Sigmoid colon (tissue), 7 donors: ENCODE results near the gene UBP1. TPM values are rescaled to one million over a fixed set of nuclear protein-coding genes. Genes with fewer than 3 reads are reported as not detected.

Experiments
- polyA plus RNA-seq, 3 donors: library from polyadenylated mRNA; stranded (reverse); fragments of 200-250 nt; gene quantifications; one replicate each; pipeline ENCODE4 v1.2.3, GENCODE V29; 2013
- small RNA-seq, 3 donors: library from RNA; depleted of rRNA; stranded (forward); fragments of <200 nt; gene quantifications; one replicate each; pipeline ENCODE3, GENCODE V24; 2016
- total RNA-seq, 4 donors: library from RNA; depleted of rRNA; stranded (reverse); fragments of >200 nt; gene quantifications; one replicate each; pipeline ENCODE4 v1.1.0, GENCODE V29; 2016
- donor health status: healthy with polysubstance abuse.
- donor health status: Bipolar disorder and iron deficiency.
- donor health status: healthy.

UBP1 gene
- total and polyA plus RNA-seq, 7 donors = 30.6 to 92.0 (median 58.4) TPM

Small RNA genes lying within 50 kb of the gene (small RNA-seq; reads per million reads assigned to genes)
- 0 reads per million in 3 donors for gene RNU7-110P

Other genes with a start within 250 kb of the UBP1 start
- 10 to 100 TPM in 1 of 4 donors, 1 to 10 TPM in 3; 1.3 to 10.9 (median 2.5) TPM for gene SUSD5, start 221.6 kb downstream of the UBP1 start, total RNA-seq
- gene SUSD5, start 221.6 kb downstream of the UBP1 start, polyA plus RNA-seq = under 1 TPM in 2 of 3 donors, not detected in 1; under 0.01 to 0.64 TPM
- 10 to 100 TPM in 3 of 4 donors, 1 to 10 TPM in 1; 7.9 to 17.2 (median 11.1) TPM for gene FBXL2, start 163.0 kb downstream of the UBP1 start, total RNA-seq
- gene FBXL2, start 163.0 kb downstream of the UBP1 start, polyA plus RNA-seq = 1 to 10 TPM in 1 of 3 donors, not detected in 2; 1.2 TPM